ENCODE data around the gene DYNC1LI2. TPM values are rescaled to one million over a fixed set of nuclear protein-coding genes. Genes with fewer than 3 reads are reported as not detected.

Gene DYNC1LI2
- total and polyA plus RNA-seq, 10 of the 15 experiments (the other 5 are each of a cell fraction or from before 2014, with no cell fraction given) = 6.0 to 46.5 (median 33.7) TPM

- Histone ChIP-seq H3K27ac (ENCODE audit: control insufficient read depth, insufficient read depth) (no peak overlapping the region), H3K4me3 (no peak overlapping the region), H3K4me2 (ENCODE audit: control insufficient read depth, insufficient read depth) (no peak overlapping the region), H4K20me1 (ENCODE audit: control insufficient read depth, insufficient read depth) (0 out of 2 replicates have a peak, but pooled peaks cover 2% of the 10 kb centered on the region), H3K36me3 (ENCODE audit: control insufficient read depth in 2 of 2, insufficient read depth in 2 of 2, low read length in 1 of 2) (peaks cover 3 to 18% of the 10 kb centered on the region in 2 experiments), H3K9me3 (replicated peaks; ENCODE audit: control insufficient read depth, insufficient read depth, low read length) (no peaks in the 10 kb centered on the region), H3K9ac (ENCODE audit: control insufficient read depth, insufficient read depth, low read length) (no peak overlapping the region), H3K79me2 (ENCODE audit: control insufficient read depth, insufficient read depth, low read length) (no peaks in the 10 kb centered on the region), H3K4me1 (ENCODE audit: control insufficient read depth, insufficient read depth, low read length) (no peaks in the 10 kb centered on the region), H2AFZ (ENCODE audit: control insufficient read depth, low read depth, low read length) (no peak overlapping the region), H3K27me3 (replicated peaks in 1 of 2; ENCODE audit: control insufficient read depth in 2 of 2, insufficient read depth in 2 of 2, low read length in 1 of 2) (no peaks in the 10 kb centered on the region)
- ChIA-PET POLR2A (no interaction called here), SMC1A (ENCODE audit: uncharacterized antibody, unreplicated experiment) (no interaction called here), RAD21 (ENCODE audit: unreplicated experiment) (no interaction called here), CTCF (interaction anchor here (2.3 kb wide), 1 partner anchor 17 kb away, joined by 6 read pairs; no protein-coding TSS in a partner anchor)
- WGBS (ENCODE audit: insufficient coverage, insufficient replicate concordance, low lambda C conversion rate, missing lambda C conversion rate) = 81% methylated on average over 3 of the region's 3 CpGs
- no peak for DNase-seq (ENCODE audit: low read depth, low spot score)
- BruUV-seq (replicated peaks) = no TSS peak
- FAIRE-seq = no peak
- ATAC-seq = no peak
- intact Hi-C loops (cut with micrococcal nuclease; ENCODE audit: unreplicated experiment) = no loop called here
- in situ Hi-C loops (cut with MboI) = no loop called here
- TF ChIP-seq PRDM15 (CRISPR knock-in tag; IDR thresholded peaks at IDR 0.05) (no peak), CHD1 (IDR thresholded peaks at IDR 0.05; ENCODE audit: low read depth, low read length) (no peak), JUND (IDR thresholded peaks at IDR 0.05; ENCODE audit: low read depth, low read length) (no peak), NRF1 (conservative IDR thresholded peaks at IDR 0.05; ENCODE audit: low read depth, low read length) (no peak), EZH2 (IDR thresholded peaks at IDR 0.05; ENCODE audit: borderline replicate concordance, control insufficient read depth, low read depth, low read length) (no peak), CREB1 (IDR thresholded peaks at IDR 0.05; ENCODE audit: low read depth) (no peak), RELB (IDR thresholded peaks at IDR 0.05; ENCODE audit: low read depth) (no peak), REST (IDR thresholded peaks at IDR 0.05; ENCODE audit: low read depth, low read length) (no peak), SIN3A (IDR thresholded peaks at IDR 0.05; ENCODE audit: low read depth, low read length) (no peak), ZNF622 (IDR thresholded peaks at IDR 0.05) (no peak)
These were observed 30.6 kb downstream of the DYNC1LI2 start for GRCh38 chr16:66720766-66721165.
